Naive thymus-derived CD8-positive, alpha-beta T cell (primary cell): ENCODE results near the gene EXT2. TPM values are rescaled to one million over a fixed set of nuclear protein-coding genes. Genes with fewer than 3 reads are reported as not detected.

ENCODE experiments used
- ATAC-seq, 2 donors: fragments of 150-1000 bp; cut with Tn5 transposase in 1 of 2; sonication (Bioruptor Pico), chemical (Tn5 transposase) in 1 of 2; 1 replicate in 1 of 2; 2 replicates in 1 of 2; pipeline ENCODE4 v1.10.0; 2021; ENCODE audit warnings: mild to moderate bottlenecking in 2 of 2, moderate library complexity in 2 of 2
- POLR2A ChIA-PET: fragments of 350-600 bp; sonication (Branson Sonifier 250); formaldehyde crosslinking; loops from one replicate; lab custom pipeline; 2021; ENCODE audit warnings: antibody characterized with exemption; lab: Charles Lee
- DNase-seq, 10 donors: peaks; one replicate each; pipeline versions ENCODE4 v3.0.0 to v3.0.0-alpha.2; 2020 to 2022
- H3K27ac Mint-ChIP-seq, 10 donors: one replicate each; pipeline ENCODE4 v1.8.0; 2020 to 2022; ENCODE audit warnings: mild to moderate bottlenecking in 10 of 10, mixed read lengths in 10 of 10, moderate library complexity in 4 of 10, inconsistent platforms in 1 of 10
- H3K27me3 Mint-ChIP-seq, 5 donors: one replicate each; pipeline ENCODE4 v1.8.0; 2021 to 2022; ENCODE audit warnings: mixed read lengths in 5 of 5
- H3K36me3 Mint-ChIP-seq, 3 donors: one replicate each; pipeline ENCODE4 v1.8.0; 2020 to 2022; ENCODE audit warnings: mixed read lengths in 3 of 3, mild to moderate bottlenecking in 2 of 3, inconsistent platforms in 1 of 3
- H3K4me1 Mint-ChIP-seq, 4 donors: one replicate each; pipeline ENCODE4 v1.8.0; 2021 to 2022; ENCODE audit warnings: mixed read lengths in 4 of 4
- H3K4me3 Mint-ChIP-seq, 10 donors: one replicate each; pipeline ENCODE4 v1.8.0; 2020 to 2022; ENCODE audit warnings: mild to moderate bottlenecking in 10 of 10, mixed read lengths in 10 of 10, moderate library complexity in 6 of 10, inconsistent platforms in 1 of 10
- H3K9me3 Mint-ChIP-seq, 9 donors: one replicate each; pipeline ENCODE4 v1.8.0; 2020 to 2022; ENCODE audit warnings: mixed read lengths in 9 of 9, mild to moderate bottlenecking in 3 of 9, inconsistent platforms in 1 of 9, moderate library complexity in 1 of 9
- polyA plus RNA-seq, 3 donors: library from polyadenylated mRNA; unstranded; fragments of 300-500 nt; fragmentation: Illumina TruSeq; gene quantifications; one replicate each; pipeline ENCODE4 v1.2.3, GENCODE V29; 2021
- total RNA-seq, 8 experiments: library from RNA in 2 of 8; stranded (reverse) in 2 of 8; gene quantifications; one replicate each; pipeline ENCODE4 v1.2.3 and lab custom pipeline; 2021 to 2026

Gene EXT2
- 10 to 100 TPM; 27.3 to 27.8 TPM for total RNA-seq
- 10 to 100 TPM; 30.6 to 39.5 (median 37.6) TPM for polyA plus RNA-seq
- 50.1 to 68.7 (median 61.8) reads per million in 6 experiments for total RNA-seq (lab: John Stamatoyannopoulos, UW)

DNA sequence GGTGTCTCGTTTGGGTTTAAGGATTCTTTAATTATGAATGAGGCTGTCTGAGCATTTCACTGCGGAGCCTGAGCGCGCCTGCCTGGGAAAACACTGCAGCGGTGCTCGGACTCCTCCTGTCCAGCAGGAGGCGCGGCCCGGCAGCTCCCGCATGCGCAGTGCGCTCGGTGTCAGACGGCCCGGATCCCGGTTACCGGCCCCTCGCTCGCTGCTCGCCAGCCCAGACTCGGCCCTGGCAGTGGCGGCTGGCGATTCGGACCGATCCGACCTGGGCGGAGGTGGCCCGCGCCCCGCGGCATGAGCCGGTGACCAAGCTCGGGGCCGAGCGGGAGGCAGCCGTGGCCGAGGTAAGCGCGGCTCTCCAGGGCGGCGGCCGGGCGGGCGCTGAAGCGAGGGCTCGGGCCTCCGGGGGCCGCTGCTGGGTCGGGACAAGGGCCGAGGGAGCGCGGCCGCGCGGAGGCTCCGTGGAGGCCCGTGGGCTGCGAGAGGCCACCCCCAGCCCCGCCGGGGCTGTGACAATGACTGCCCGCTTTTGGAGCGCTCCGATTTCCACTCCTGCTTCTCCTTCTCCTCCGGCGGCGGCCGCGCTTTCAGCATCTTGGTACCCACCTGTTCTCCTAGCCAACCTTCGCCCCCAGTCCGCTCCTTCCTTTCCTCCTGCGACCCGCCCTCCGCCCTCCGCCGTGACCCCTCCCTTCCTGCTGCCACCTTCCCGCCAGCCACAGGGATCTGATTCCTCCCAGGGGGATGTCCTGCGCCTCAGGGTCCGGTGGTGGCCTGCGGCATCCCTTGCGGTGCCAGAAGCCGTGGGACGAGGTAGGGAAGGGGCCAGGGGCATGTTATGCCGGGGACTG is at the start of gene EXT2:
EXT2 (plus strand) TSS at position 173 of the 854 bp plus-strand sequence. CDS start 12,035 bp downstream, outside the sequence.
- peak; percentile 92 to 94 for ATAC-seq
- no peaks in the 10 kb centered on the region for H3K9me3 Mint-ChIP-seq
- H3K36me3 Mint-ChIP-seq: peaks cover 0 to 10% (median 5%) of the 10 kb centered on the region in 3 donors
- POLR2A ChIA-PET: interaction anchor here (1.7 kb wide), 1 partner anchor 8 kb away, joined by 5 read pairs; no protein-coding TSS in a partner anchor
- peaks cover 24 to 47% (median 39%) of the 10 kb centered on the region in 4 donors for H3K4me1 Mint-ChIP-seq
- peak; percentile 70 to 91 (median 84) for DNase-seq
- peak within 1 kb of the TSS; percentile 43 to 93 (median 72) for H3K27ac Mint-ChIP-seq
- H3K27me3 Mint-ChIP-seq: no peaks in the 10 kb centered on the region
- peak within 1 kb of the TSS; percentile 79 to 94 (median 87) for H3K4me3 Mint-ChIP-seq

DNA sequence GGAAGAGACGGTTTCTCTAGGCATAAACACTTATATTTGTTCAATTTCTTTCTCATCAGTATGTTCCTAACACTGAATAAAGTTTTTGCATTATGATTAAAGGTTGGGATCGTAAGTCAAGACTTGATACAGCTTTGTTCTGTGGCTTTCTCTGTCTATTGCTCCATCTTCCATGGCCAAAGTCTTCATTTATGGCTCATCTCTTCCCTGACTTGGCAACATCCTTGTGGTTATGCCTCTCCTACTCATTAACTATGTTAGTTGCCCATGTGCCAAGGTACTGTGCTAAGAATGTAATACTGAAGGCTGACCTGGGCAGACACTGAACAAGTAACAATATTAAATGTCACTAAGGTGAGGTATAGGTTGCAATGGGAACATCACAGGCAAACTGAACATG is 49.3 kb upstream of the EXT2 start:
- Mint-ChIP-seq H3K9me3 (peaks cover 0 to 8% (median 3%) of the 10 kb centered on the region in 9 donors), H3K4me1 (no peaks in the 10 kb centered on the region), H3K27me3 (peaks cover 0 to 7% (median 2%) of the 10 kb centered on the region in 5 donors), H3K4me3 (no peak overlapping the region), H3K27ac (no peak overlapping the region), H3K36me3 (peaks cover 0 to 6% (median 0%) of the 10 kb centered on the region in 3 donors)
- POLR2A ChIA-PET: no interaction called here
- ATAC-seq (no peak), DNase-seq (no peak)

DNA sequence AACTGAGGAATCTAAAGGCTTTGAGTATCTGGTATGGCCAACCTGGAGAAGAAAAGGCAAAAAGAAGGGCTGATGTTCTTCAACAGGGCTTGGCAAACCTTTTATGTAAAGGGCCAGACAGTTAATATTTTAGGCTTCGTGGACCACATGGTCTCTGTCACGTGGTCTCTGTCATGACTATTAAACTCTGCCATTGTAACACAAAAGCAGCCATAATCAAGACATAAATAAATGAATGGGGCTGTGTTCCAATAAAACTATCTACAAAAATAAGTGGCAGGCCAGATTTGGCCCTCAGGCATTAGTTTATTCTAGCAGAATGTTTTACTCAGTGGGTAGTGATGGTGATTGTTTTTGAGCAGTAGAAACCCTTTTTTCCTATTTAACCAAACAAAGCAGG is 48.2 kb upstream of the EXT2 start:
- Mint-ChIP-seq H3K4me3 (no peak overlapping the region), H3K4me1 (no peaks in the 10 kb centered on the region), H3K27ac (no peak overlapping the region), H3K36me3 (no peaks in the 10 kb centered on the region), H3K9me3 (peaks cover 0 to 2% (median 0%) of the 10 kb centered on the region in 9 donors), H3K27me3 (peaks cover 0 to 7% (median 2%) of the 10 kb centered on the region in 5 donors)
- DNase-seq: no peak
- no peak for ATAC-seq
- POLR2A ChIA-PET: no interaction called here

DNA sequence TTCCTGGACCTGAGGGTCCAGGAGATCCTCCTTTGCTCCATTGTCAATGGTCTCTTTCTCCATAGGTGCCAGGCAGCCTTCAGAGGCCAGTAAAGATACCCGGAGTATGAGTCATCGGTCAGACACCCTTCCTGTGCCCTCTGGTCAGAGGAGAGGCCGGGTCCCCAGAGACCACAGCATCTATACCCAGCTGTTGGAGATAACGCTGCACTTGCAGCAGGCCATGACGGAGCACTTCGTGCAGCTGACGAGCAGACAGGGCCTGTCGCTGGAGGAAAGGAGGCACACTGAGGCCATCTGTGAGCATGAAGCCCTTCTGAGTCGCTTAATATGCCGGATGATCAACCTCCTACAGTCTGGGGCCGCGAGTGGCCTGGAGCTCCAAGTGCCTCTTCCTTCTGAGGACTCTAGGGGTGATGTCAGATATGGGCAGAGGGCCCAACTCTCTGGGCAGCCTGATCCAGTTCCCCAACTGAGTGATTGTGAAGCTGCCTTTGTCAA is 47.5 kb upstream of the EXT2 start, which contains the start of gene ACCSL:
ACCSL (plus strand) TSS at position 51 of the 501 bp plus-strand sequence; CDS start at position 107, 56 bp downstream.
- Mint-ChIP-seq H3K36me3 (no peaks in the 10 kb centered on the region), H3K4me3 (no peak within 1 kb of the TSS), H3K9me3 (peaks cover 0 to 2% (median 0%) of the 10 kb centered on the region in 9 donors), H3K27me3 (peaks cover 0 to 7% (median 2%) of the 10 kb centered on the region in 5 donors), H3K27ac (no peak within 1 kb of the TSS), H3K4me1 (no peaks in the 10 kb centered on the region)
- no peak for ATAC-seq
- DNase-seq: no peak
- POLR2A ChIA-PET: no interaction called here

DNA sequence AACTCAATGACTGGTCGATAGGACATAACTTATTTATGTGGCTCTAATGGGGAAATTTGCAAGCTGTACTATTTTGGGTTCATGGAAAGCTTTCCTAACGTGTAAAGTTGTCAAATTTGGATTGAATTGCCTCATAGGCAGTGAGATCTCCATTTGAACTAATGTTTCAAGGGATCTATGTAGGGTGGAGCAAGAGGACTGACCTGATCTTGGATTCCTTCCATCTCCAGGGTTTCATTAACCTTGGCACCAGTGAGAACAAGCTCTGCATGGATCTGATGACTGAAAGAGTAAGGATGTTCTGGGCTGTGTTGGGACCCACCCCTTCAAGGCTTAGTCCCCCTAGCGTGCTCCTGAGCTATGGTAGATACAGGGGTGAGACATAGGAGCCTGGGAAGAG is 45.6 kb upstream of the EXT2 start:
- Mint-ChIP-seq H3K27ac (no peak overlapping the region), H3K4me3 (no peak overlapping the region), H3K36me3 (no peaks in the 10 kb centered on the region), H3K9me3 (peaks cover 0 to 2% (median 0%) of the 10 kb centered on the region in 9 donors), H3K4me1 (no peaks in the 10 kb centered on the region), H3K27me3 (peaks cover 0 to 7% (median 2%) of the 10 kb centered on the region in 5 donors)
- POLR2A ChIA-PET: no interaction called here
- no peak for DNase-seq
- ATAC-seq: no peak

DNA sequence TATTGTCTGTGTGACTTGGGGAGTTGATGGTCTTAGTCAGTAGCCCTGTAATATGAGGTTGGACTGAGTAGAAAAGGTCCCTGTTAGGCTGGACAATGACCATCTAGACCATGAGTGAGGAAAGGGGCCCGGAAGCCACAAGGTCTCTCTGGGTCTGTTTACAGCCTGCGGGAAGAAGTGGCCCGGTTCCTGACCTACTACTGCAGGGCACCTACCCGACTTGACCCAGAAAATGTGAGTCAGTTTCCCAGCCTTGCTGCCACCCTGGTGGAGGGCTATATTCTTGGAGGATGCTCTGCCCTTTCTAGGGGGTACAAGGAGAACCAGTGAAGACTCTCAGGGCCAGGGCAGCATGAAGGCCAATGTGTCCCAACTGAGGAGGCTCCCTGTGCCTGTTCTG is 44.3 kb upstream of the EXT2 start:
- no peaks in the 10 kb centered on the region for H3K4me1 Mint-ChIP-seq
- peaks cover 0 to 6% (median 2%) of the 10 kb centered on the region in 5 donors for H3K27me3 Mint-ChIP-seq
- H3K36me3 Mint-ChIP-seq: no peaks in the 10 kb centered on the region
- H3K9me3 Mint-ChIP-seq: no peaks in the 10 kb centered on the region
- POLR2A ChIA-PET: no interaction called here
- DNase-seq: no peak
- H3K4me3 Mint-ChIP-seq: no peak overlapping the region
- no peak for ATAC-seq
- no peak overlapping the region for H3K27ac Mint-ChIP-seq

DNA sequence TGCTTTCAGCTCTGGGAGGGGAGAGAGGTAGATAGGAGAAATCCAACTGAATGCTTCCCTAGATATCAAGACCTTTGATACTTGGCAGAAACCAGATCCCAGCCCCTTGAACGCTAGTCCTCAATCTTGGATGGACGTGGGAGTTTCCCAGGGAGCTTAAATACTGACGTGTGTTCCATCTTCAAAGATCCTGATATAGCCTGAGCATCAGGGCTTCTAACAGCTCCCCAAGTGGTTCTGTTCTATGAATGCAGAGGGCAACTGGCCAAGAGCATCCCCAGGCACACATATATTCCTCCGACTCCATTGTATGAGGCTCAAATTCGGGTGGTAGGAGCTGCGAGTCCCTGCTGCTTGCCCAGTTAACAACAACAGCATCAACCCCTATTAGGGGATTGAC is 38.1 kb upstream of the EXT2 start:
- no peaks in the 10 kb centered on the region for H3K4me1 Mint-ChIP-seq
- POLR2A ChIA-PET: no interaction called here
- ATAC-seq: no peak
- no peak overlapping the region for H3K27ac Mint-ChIP-seq
- H3K36me3 Mint-ChIP-seq: no peaks in the 10 kb centered on the region
- H3K9me3 Mint-ChIP-seq: no peaks in the 10 kb centered on the region
- H3K4me3 Mint-ChIP-seq: no peak overlapping the region
- no peak for DNase-seq
- peaks cover 0 to 3% (median 0%) of the 10 kb centered on the region in 5 donors for H3K27me3 Mint-ChIP-seq

DNA sequence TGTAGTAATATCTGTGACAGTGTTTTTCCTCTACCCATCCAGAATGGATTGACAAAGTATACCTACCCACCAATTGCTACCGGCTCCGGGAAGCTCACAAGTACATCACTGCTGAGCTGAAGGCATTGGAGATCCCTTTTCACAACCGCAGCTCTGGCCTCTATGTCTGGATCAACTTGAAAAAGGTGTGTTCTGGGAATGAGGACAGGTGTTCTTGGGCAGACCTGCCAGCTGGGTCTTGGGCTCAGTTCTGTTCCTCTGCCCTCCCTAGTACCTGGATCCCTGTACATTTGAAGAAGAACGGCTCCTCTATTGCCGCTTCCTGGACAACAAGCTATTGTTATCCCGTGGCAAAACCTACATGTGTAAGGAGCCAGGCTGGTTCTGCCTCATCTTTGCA is 37.2 kb upstream of the EXT2 start:
- POLR2A ChIA-PET: no interaction called here
- no peak overlapping the region for H3K27ac Mint-ChIP-seq
- H3K36me3 Mint-ChIP-seq: no peaks in the 10 kb centered on the region
- DNase-seq (no peak), ATAC-seq (no peak)
- H3K4me3 Mint-ChIP-seq: no peak overlapping the region
- H3K27me3 Mint-ChIP-seq: peaks cover 0 to 3% (median 0%) of the 10 kb centered on the region in 5 donors
- no peaks in the 10 kb centered on the region for H3K9me3 Mint-ChIP-seq
- H3K4me1 Mint-ChIP-seq: no peaks in the 10 kb centered on the region

DNA sequence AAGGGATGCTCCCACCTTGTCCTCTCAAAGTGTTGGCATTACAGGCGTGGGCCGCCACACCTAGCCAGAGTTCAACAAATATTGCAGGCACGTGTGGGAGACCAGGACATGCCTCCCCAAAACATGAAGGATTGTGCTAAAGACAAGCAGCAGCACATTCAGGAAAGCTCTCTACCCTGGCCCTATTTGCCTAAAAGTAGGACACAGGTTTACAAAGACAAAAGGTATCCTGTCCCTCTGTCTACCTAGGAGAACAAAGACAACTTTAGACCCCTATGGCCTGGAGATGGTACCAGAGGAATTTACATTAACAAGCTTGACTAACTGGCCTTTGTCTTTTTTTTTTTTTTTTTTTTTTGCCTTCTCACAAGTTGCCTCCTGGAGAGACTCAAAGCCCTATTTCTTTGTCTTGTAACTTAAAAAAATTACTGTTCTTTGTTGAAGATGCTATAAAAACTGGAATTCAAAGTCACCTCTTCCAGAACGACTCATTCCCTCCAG is 30.3 kb upstream of the EXT2 start:
- Mint-ChIP-seq H3K4me1 (peaks cover 11 to 35% (median 28%) of the 10 kb centered on the region in 4 donors), H3K4me3 (peak overlapping the region; percentile 90 to 98 (median 94)), H3K27ac (peak overlapping the region; percentile 86 to 98 (median 94)), H3K36me3 (no peaks in the 10 kb centered on the region), H3K27me3 (no peaks in the 10 kb centered on the region), H3K9me3 (no peaks in the 10 kb centered on the region)
- POLR2A ChIA-PET: interaction anchor here (0.6 kb wide), 1 partner anchor 706 kb away, joined by 3 read pairs; no protein-coding TSS in a partner anchor
- ATAC-seq (no peak), DNase-seq (no peak)

DNA sequence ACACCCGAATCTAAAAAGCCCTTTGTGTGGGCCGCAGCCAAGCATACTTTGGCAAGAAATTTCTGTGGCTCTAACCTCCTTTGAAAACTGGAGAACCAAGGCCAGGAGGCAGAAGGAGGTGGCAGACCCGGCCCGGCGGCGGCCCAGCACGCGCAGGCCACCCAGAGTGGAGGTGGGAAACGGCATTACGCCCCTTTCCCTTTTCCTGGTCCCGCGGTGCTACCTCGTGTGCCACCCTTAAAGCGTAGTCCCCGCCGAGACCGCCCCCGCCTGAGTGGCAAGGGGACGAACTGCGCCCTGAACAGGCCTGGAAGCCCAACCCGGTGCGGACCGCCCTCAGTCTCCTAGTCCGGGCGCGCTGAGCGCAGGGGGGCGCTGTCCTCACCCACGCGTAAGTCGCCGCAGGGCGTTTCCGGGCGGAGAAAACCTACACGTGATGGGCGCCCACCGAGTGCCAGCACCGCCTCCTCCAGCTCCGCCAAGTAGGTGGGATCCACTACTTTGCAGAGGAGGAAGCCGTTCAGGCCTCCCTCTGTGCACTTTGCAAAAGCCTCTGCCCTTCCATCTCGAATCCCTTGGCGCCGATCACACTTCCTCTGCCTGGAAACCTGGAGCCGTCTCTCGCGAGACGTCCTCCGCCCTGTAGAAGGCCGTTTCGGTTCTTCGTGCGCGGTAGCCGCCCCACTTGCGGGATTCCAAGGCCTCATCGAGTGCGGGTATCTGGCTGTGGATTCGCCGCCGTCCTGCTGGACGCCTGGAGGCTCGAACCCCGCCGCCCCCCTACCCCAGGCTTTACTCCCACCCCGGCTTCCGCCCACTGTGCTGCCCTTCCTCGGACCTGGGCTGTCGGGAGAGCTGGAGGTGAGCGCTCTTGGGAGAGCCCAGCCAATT is 29.4 kb upstream of the EXT2 start, which contains the start of gene ACCS:
ACCS (plus strand) TSS at position 430 of the 891 bp plus-strand sequence. CDS start 1,358 bp downstream, outside the sequence.
- peak; percentile 94 to 96 for ATAC-seq
- POLR2A ChIA-PET: interaction anchor here (0.5 kb wide), 1 partner anchor 192 kb away, joined by 3 read pairs; no protein-coding TSS in a partner anchor

DNA sequence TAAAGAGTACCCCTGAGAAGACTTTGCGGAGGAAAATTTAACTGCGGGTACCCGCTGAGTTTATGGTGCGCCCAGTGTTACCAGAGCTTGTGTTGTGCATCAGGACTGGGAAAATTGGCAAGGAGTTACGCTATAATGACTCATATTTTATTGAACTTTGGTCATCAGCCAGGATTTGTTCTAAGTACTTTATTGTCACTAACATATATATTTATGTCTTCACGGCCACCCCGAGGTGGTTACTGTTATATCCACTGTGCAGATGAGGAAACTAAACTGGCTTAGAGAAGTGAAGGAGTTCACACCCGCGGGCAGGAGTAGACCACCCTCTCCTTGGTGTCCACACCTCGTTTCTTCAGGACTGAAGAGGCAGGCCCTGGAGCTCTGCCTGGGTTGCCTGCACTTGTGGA is 28.7 kb upstream of the EXT2 start:
- DNase-seq (no peak), ATAC-seq (no peak)
- H3K27me3 Mint-ChIP-seq: no peaks in the 10 kb centered on the region
- POLR2A ChIA-PET: no interaction called here
- no peaks in the 10 kb centered on the region for H3K9me3 Mint-ChIP-seq
- peak overlapping the region; percentile 90 to 98 (median 94) for H3K4me3 Mint-ChIP-seq
- peak overlapping the region; percentile 86 to 98 (median 94) for H3K27ac Mint-ChIP-seq
- peaks cover 0 to 5% (median 3%) of the 10 kb centered on the region in 3 donors for H3K36me3 Mint-ChIP-seq
- H3K4me1 Mint-ChIP-seq: peaks cover 13 to 42% (median 30%) of the 10 kb centered on the region in 4 donors

More for the DNA sequence above, 29.4 kb upstream of the EXT2 start, which contains the start of gene ACCS:
- peak; percentile 82 to 95 (median 90) for DNase-seq
- no peaks in the 10 kb centered on the region for H3K27me3 Mint-ChIP-seq
- peaks cover 13 to 42% (median 30%) of the 10 kb centered on the region in 4 donors for H3K4me1 Mint-ChIP-seq
- H3K9me3 Mint-ChIP-seq: no peaks in the 10 kb centered on the region
- peak within 1 kb of the TSS; percentile 86 to 98 (median 94) for H3K27ac Mint-ChIP-seq
- H3K4me3 Mint-ChIP-seq: peak within 1 kb of the TSS; percentile 90 to 98 (median 94)
- no peaks in the 10 kb centered on the region for H3K36me3 Mint-ChIP-seq
